ENCODE results near the gene B3GALT6.

- no peak for TF ChIP-seq CTCF (IDR thresholded peaks at IDR 0.05)
- TF ChIP-seq POLR2A (IDR thresholded peaks at IDR 0.05), result no peak
- TF ChIP-seq EP300 (IDR thresholded peaks at IDR 0.05), result no peak
Measured at GRCh38 chr1:1246577-1247340, 14.7 kb downstream of the B3GALT6 start, which contains the start of gene C1QTNF12.
